ENCODE data around the gene SH3RF3. TPM values are rescaled to one million over a fixed set of nuclear protein-coding genes. Genes with fewer than 3 reads are reported as not detected.

Gene SH3RF3
- total RNA-seq, 2 donors from 2014 or later = 8.0 to 8.8 TPM

DNA sequence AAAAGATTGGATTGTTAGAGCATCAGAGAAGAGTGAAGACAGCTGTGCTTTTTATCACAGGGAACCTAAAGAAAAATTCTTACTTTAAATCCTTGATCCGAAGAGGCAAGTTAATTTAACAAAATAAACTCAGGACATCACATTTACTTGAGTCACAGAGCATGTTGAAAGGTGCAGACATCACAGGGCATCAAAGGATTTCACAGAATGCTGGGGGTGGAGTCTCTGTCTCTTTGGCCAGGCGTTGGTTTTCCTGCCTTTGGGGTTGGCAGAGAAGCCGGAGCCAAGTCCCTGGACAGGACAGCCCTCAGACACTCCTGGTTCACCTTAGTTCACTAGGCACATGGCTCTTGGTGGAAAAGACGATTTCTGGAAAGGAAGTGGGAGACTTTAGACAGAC lies 56.3 kb downstream of the SH3RF3 start:
- Histone ChIP-seq H3K36me3 (no peaks in the 10 kb centered on the region), H3K4me3 (no peak overlapping the region), H3K4me1 (peaks cover 0 to 36% of the 10 kb centered on the region in 2 donors), H3K27ac (peak overlapping the region; percentile 63 to 87), H3K27me3 (no peaks in the 10 kb centered on the region), H3K9me3 (no peaks in the 10 kb centered on the region)
- no peak for DNase-seq (ENCODE audit: low spot score)
- no peak for TF ChIP-seq CTCF (IDR thresholded peaks at IDR 0.05)

DNA sequence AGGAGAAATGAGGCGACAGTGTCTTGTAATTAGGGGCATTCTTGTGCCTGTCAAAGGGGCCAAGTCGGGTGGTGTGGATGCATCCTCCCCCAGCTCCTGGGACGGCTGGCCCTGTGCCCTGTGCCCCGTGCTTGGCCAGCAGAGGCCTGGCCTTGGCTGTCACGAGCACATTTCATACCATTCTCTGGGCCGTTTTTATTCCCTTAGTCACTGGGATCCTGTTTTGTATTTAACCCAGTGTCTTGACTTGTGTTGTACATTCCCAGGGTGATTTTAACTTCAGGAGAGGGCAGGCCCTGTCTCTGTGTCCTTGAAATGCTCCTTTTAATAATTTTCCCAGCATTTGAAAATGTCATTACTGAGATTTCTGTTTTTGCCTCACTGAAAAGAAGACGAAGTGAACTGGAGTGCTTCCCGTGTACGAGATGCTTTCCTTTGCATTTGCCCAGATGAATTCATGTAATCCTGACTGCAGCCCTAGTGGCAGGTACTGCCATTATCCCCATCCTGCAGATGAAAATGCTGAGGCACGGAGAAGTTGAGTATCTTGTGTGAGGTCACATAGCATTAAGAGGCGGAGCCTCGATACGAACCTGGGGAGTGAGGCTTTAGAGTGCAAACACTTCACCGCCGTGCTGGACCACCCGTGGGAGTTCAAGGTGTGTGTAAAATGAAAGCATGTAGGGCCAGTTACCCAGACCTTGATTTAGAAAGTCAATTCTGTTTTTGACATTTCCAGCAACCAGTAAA lies 57.0 kb downstream of the SH3RF3 start:
- TF ChIP-seq CTCF (IDR thresholded peaks at IDR 0.05) = no peak
- no peak for DNase-seq (ENCODE audit: low spot score)
- Histone ChIP-seq H3K4me3 (no peak overlapping the region), H3K9me3 (no peaks in the 10 kb centered on the region), H3K36me3 (no peaks in the 10 kb centered on the region), H3K4me1 (peaks cover 0 to 36% of the 10 kb centered on the region in 2 donors), H3K27ac (peak overlapping the region; percentile 63 to 87), H3K27me3 (no peaks in the 10 kb centered on the region)

DNA sequence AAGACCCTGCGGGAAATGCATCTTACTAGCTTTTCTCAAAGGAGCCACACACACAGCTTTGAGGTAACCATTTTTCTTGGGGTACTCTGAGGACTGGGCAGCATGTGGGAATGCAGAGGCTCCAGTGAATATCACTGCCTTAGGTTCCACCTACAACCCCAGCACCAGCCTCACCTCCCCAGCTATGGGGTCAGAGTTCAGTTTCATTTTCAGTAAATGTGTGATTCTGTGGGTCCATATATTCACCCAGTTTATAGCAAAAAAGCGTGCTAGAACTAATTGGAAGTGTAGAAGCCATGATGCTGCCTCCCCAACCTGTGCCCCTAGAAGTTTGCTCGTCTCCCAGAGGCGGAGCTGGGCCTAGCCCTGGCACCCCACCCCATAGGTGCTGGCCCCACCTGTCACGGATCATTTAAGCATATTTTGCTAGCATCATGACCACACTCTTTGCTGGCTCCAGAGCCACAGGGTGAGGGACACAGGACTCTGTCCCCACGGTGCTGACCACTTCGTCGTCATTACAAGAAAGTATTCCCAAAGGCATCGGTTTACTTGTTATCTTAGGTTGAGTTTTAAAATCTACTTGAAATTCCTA lies 57.7 kb downstream of the SH3RF3 start:
- DNase-seq (ENCODE audit: low spot score) = no peak
- Histone ChIP-seq H3K4me3 (no peak overlapping the region), H3K27ac (peak overlapping the region; percentile 63 to 87), H3K36me3 (no peaks in the 10 kb centered on the region), H3K27me3 (no peaks in the 10 kb centered on the region), H3K9me3 (no peaks in the 10 kb centered on the region), H3K4me1 (peaks cover 0 to 36% of the 10 kb centered on the region in 2 donors)
- no peak for TF ChIP-seq CTCF (IDR thresholded peaks at IDR 0.05)

GRCh38 chr2:109187711-109188495 lies 58.9 kb downstream of the SH3RF3 start:
- DNase-seq (ENCODE audit: low spot score) = no peak
- Histone ChIP-seq H3K27ac (no peak overlapping the region), H3K36me3 (no peaks in the 10 kb centered on the region), H3K4me1 (peaks cover 0 to 36% of the 10 kb centered on the region in 2 donors), H3K4me3 (no peak overlapping the region), H3K9me3 (no peaks in the 10 kb centered on the region), H3K27me3 (no peaks in the 10 kb centered on the region)
- no peak for TF ChIP-seq CTCF (IDR thresholded peaks at IDR 0.05)

GRCh38 chr2:109188496-109188890 lies 59.5 kb downstream of the SH3RF3 start:
- Histone ChIP-seq H3K4me1 (peaks cover 0 to 40% of the 10 kb centered on the region in 2 donors), H3K27me3 (no peaks in the 10 kb centered on the region), H3K27ac (no peak overlapping the region), H3K9me3 (no peaks in the 10 kb centered on the region), H3K36me3 (no peaks in the 10 kb centered on the region), H3K4me3 (no peak overlapping the region)
- no peak for TF ChIP-seq CTCF (IDR thresholded peaks at IDR 0.05)
- DNase-seq (ENCODE audit: low spot score) = no peak
